ENCODE data around the gene DHX36.

DNA sequence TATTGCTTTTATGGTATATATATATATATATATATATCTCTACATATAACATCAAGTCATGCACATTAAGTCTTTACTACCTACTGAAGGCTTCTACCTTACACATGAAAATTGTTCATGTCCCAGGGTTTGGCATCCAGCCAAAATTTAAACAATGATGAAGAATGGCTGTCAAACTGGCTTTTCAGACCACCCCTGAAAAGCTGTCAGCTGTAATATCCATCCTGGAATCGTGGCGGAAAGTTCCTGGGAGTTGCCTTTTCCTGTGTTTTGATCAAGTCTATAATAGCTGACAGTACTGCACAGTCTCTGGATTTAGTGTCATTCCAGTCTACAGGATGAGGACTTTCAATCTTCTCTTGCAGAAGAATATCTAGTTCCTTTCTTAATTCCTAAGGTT lies 48.3 kb downstream of the DHX36 start:
- TF ChIP-seq CTCF (IDR thresholded peaks at IDR 0.05): no peak
- no peak for TF ChIP-seq POLR2AphosphoS5 (IDR thresholded peaks at IDR 0.05)
- no peak for TF ChIP-seq POLR2A (IDR thresholded peaks at IDR 0.05)
- TF ChIP-seq EP300 (IDR thresholded peaks at IDR 0.05): no peak

Measured in suprapubic skin (tissue), 4 donors.